GM12873 (cell line): Measurements from ENCODE around the gene ARSB.

Source experiments
- TF ChIP-seq, protein P1 (sequence below): IDR thresholded peaks from 2 replicates; pipeline ENCODE4 v1.5.1; 2012; ENCODE audit warnings: low read depth, mild to moderate bottlenecking, moderate library complexity, low read length, control low read depth; ENCODE audit not compliant: insufficient read depth; ENCODE audit errors: missing control alignments

ARSB gene

DNA sequence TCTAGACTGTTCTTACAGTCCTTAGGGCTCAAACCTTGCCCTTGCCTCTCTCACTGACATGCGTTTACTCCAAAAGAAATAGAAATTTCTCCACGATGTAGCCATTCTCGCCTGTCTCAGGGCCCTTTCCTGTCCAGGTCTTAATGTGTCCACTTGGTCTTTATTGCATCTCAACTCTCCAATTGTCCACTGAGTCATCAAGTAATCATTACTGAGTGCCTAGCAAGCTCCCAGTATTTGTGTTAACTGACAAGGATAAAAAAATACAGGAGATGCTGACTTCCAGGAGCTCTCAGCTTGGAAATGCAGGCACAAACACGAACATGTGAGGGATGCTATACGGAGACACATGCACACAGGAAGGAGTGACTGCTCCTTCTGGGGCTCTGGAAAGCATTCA is 147.3 kb downstream of the ARSB start:
- TF ChIP-seq, protein P1, sequence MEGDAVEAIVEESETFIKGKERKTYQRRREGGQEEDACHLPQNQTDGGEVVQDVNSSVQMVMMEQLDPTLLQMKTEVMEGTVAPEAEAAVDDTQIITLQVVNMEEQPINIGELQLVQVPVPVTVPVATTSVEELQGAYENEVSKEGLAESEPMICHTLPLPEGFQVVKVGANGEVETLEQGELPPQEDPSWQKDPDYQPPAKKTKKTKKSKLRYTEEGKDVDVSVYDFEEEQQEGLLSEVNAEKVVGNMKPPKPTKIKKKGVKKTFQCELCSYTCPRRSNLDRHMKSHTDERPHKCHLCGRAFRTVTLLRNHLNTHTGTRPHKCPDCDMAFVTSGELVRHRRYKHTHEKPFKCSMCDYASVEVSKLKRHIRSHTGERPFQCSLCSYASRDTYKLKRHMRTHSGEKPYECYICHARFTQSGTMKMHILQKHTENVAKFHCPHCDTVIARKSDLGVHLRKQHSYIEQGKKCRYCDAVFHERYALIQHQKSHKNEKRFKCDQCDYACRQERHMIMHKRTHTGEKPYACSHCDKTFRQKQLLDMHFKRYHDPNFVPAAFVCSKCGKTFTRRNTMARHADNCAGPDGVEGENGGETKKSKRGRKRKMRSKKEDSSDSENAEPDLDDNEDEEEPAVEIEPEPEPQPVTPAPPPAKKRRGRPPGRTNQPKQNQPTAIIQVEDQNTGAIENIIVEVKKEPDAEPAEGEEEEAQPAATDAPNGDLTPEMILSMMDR, result no peak

DNA sequence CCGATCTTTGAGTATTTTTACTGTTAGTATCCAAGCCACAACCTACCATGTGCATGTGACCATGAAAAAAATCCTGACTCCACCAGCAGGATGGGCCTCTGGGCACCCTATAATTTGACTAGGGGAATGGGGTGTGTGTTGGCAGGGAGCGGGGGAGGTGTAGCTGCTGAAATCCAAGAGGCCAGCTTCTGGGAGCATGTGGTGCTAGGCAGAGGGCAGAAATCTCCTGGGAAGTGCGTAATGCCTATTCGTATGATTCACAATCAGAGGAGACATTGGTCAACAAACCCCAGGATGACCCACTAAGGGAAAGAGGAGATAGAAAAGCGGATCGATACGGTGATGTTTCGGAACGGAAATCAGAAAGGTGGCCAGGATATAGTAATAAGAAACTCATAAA is 149.9 kb downstream of the ARSB start:
- TF ChIP-seq, protein P1, result no peak

DNA sequence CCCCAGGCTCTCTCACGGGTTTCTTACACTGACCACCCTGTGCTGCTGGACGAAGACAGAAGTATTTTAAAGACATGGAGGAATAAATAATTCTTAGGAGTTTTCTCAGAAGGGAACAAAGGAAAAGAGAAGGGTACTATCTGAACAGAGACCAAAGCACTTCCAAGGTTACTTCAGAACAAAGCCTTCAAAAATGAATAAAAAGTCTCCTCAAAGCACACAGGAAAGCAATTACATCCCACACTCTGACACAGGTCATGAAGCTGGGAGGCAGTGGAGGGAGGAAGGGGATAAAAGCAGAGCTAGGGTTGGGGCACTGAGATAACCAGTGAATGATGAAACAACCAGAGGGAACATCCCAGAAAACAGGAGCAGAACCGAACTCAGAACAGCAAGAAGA is 151.8 kb downstream of the ARSB start:
- TF ChIP-seq, protein P1, result no peak

DNA sequence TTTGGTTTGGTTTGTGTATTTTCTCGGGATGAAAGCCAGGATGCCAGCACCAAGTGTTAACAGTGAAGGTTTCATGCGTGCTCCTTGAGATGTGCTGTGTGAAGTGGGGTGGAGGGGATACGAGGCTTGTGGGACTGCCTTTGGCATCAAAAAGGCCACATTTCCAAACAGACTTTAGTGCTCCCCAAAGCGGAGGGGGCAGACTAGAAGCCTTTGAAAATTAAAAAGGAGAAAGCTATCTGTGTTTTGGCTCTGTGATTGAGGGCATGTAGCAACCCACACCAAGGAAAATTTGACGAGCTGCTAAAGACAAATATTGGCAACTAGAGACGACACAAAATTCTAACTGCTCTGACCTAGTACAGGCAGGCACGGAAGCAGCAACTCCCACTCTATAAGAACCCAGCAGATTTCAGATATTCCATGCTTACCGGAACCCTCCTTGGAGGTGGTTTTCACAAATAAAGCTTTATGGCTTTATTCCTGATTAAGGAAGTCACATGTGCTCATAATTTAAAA is 154.5 kb downstream of the ARSB start:
- TF ChIP-seq, protein P1, result no peak

DNA sequence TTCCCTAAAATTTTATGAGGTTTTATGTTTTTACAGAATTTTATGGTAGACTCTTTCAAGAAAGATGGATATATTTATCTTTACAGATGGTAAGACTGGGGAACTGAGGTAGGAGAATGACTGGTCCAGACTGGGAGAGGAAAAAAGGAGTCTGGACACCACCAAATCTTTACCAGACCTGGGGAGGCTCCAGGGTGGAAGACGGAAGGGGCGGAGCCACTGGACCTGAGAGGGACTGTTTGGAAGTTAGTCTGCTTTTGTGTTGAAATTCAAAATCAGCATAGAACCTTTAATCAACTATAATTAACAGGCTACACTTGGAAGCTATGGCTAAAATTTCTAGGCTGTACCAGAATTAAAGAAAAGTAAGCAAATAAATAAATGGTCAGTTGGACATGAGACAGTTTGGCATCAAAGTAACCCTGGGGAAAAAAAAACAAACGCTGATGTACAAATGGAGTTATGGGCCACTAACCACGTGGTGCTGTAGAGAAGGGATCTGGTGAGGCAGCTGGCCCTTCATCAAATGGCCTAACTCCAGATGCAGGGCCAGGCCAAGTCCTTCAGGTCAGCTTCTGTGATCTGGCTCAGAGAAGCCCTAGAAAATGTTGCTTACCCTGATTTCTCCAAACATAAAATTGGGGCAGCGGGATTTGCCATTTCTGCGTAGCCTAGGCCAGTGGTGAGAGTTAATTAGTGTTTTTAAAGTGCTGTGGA is 155.1 kb downstream of the ARSB start:
- TF ChIP-seq, protein P1, result no peak

DNA sequence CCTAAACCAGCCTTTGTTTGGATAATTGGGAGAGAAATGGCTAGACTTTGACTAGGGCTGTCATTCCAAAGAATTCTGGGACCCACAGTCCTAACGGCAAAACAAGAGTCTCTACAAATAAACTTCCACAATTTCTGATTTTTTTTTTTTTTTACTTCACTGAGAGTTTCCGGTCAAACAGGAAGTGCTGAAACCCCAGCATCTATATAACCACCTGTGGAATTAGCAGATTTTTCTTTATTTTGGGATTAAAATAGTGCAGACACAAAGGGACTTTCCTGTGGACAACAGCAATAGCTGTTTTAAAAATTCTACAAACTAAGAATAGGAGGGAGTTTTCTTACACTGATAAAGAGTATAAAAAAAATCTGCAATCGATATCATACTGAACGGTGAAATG is 157.4 kb downstream of the ARSB start:
- TF ChIP-seq, protein P1, result no peak

DNA sequence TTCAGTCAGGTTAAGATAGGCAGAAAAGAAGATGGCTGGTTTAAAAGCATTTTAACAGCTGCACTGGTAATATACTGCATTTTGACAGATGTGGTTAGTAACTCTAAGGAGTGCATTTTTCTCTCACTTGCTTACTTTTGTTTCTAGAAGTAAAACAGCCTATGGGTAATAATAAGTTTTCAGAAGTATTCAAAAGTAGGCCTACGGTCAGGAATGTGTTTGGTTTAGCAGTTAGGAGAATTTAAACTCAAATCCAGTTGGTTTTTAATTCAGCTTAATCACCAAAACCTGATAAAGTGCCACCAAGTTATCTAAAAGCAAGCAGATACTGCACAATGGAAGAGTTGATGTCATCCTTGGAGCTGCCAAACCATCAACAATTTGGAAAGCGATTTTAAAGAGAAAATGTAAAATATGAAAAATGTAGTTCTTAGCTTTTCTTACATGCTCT is 160.3 kb downstream of the ARSB start:
- TF ChIP-seq, protein P1, result no peak
